HG03575 (cell line): Measurements from ENCODE around the gene IL20RB.
"Not testable (repeated sequence)": the region's sequence is repeated elsewhere in the genome, so short reads cannot be mapped to it uniquely, and the experiment has no call there.

Experiments used
- ATAC-seq: cut with Tn5 transposase; IDR thresholded peaks from one replicate; pipeline ENCODE4 v1.9.1; 2021; ENCODE audit not compliant: unreplicated experiment, insufficient number of reproducible peaks, low FRiP score; ENCODE audit errors: extremely low read depth

The IL20RB gene

DNA sequence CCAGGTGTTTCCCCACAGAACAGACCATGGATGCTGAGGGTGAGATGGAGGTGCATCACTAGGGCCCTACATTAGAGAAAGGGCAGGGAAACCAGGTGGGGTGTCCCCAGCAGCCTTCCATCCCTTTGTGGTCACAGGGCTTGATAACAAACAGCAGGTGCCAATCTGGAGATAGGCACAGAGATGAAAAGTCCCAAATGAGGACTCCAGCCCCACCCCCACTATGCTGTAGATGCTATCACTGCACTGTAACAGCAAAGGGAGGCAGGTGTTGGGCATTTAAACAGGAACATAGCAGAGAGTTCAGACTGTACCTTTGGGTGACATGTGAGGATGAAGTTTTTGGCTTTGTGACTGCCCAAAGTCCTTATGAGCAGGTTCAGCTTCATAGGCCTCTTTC lies 21.4 kb downstream of the IL20RB start:
- no peak for ATAC-seq

GRCh38 chr3:136979684-136980083 lies 21.9 kb downstream of the IL20RB start:
- ATAC-seq: no peak

DNA sequence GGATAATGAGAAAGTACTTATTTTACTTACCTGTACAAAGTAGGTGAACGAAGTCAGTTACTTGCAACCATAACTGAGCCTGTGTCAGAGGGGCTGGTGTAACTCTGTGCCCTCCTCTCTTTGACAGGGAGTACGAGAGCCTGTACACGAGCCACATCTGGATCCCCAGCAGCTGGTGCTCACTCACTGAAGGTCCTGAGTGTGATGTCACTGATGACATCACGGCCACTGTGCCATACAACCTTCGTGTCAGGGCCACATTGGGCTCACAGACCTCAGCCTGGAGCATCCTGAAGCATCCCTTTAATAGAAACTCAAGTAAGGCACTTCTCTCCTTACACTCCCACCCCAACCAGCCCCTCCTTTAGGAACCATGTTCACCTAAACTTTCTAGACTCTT lies 24.2 kb downstream of the IL20RB start:
- no peak for ATAC-seq

GRCh38 chr3:136982520-136983138 lies 24.8 kb downstream of the IL20RB start:
- no peak for ATAC-seq

DNA sequence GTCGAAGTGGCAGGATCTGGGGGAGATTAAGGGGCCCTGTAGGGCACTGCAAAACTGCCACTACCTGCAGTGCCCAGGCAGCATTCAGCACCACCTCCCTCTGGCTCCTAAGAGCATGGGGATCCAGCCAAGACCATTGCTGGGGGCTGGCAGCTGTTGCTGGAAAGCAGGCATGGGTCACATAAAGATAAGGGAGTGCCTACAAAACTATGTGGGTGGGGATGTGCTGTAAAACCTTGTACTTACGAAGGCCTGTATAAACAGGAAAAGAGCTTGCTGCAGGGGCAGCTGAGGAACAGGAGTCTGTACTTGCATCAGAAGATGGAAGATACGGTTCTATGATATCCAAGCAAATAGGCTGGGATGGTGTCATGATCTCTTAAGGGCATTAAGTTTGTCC lies 27.1 kb downstream of the IL20RB start:
- ATAC-seq: no peak

- ATAC-seq: not testable (repeated sequence)
Observed at GRCh38 chr3:136987398-136987980, 29.7 kb downstream of the IL20RB start.

DNA sequence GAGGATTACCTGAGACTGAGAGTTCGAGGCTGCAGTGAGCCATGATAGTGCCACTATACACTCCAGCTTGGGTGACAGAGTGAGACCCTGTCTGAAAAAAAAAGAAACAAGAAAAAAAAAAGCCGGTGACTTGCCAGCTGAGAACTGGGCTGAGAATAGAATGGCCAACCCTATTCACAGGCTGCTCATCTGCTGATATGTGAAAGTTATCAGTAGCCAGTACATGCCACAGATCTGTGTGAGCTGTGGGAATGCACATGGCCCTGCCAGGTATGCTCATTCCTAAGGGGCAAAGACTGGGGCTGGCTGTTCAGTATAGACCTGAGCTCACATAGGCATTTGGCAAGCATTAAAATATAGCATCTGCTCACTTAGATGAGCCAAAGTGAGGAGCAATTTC lies 30.9 kb downstream of the IL20RB start:
- no peak for ATAC-seq

DNA sequence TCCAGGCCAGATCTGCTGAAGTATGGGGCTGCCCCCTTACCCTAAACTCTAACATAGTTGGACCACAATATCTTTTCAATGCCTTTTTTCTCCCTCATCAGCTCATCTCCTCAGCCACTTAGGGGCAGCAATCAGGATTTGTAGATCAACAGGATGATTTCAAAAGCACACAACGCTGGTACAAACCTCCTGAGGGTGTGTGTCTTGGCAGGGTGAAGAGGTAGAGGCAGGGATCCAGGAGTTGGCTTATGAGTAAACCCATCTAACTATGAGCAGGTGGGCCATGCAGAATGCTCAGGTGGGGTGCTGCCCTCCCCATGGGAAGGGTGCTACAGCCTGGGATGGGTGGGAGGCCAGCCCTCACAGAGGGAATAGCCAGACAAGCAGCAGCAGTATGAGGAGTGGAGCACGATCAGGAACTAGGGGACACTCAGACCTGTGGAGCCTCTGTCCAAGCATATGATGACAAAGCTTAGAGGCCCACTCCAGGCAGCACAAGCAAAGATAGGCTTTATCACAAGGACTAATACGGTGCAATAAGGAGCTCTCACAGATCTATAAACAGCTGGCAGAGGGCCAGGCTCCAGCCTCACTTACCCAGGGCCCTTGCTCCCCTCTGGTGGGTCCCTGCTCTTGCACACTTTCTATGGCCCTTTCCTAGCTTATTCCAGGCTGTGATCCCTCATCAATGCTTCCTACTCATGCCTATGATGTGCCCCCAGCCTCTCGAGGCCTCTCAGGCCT lies 32.2 kb downstream of the IL20RB start:
- no peak for ATAC-seq

GRCh38 chr3:136990826-136991225 lies 33.0 kb downstream of the IL20RB start:
- ATAC-seq: no peak

DNA sequence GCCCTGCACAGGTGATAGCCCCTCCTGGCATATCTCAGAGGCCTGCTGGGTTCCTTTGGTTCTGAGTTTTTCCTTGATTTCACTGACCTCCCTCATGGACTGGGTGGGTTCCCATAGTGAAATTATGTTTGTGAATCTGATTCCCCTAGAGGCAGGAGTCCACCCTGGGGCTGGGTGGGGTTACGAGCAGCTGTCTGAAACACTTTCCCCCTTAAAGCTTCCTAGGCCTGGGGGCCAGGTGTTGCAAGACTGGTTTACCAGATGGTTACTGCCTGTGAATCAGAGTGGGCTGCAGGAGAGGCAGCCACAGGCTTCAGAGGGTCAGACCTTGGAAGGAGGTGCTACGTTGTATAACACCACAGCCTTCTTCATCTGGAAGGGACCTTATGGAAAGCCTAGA lies 34.3 kb downstream of the IL20RB start:
- ATAC-seq: no peak

DNA sequence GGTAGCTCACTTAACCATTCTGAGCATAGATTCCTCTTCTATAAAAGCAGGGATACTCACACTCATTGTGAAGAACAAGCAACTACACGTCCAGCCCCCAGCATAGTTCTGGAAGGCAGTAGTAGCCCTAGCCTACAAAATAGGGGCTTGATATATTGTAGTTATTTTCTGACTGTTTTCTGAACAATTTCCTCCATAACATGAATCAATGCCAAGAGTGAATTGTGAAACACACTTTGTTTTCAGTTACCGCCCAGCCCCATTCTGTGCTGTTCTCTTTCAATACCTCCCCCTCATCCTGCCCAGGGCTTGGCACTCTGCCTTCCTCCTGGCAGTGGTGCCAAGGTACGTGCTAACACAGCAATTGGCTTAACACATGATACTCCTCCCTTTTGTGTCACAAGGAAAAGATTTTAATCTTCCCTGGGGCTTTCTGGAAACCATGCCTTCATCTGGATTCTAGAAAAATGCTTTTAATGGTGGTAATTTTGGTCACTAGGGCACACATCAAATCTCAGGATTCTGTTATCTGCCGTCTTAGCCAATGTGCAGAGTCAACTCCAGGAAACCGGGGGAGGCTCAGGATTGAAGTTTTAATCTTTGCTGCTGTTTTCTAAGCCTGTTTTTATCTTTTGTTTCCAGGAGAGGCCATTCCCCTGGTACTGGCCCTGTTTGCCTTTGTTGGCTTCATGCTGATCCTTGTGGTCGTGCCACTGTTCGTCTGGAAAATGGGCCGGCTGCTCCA lies 37.2 kb downstream of the IL20RB start:
- no peak for ATAC-seq

DNA sequence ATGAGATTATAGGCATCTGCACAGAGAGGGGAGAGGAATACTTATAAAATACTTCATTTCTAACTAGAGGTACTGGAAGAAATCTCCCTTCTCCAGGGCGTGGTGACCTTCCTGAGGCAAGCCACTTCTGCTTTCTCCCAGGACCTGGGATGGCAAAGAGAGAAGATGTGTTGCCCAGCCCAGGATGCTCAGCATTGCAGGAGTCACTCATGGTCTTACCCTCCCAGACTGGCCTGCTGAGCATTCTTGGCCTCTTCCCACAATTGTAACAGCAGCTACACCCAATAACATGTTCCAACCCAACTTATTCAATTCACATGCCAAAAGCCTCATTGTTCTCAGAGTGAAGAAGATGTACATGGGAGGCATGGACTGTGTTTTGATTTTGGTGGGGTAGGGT lies 37.9 kb downstream of the IL20RB start:
- no peak for ATAC-seq

DNA sequence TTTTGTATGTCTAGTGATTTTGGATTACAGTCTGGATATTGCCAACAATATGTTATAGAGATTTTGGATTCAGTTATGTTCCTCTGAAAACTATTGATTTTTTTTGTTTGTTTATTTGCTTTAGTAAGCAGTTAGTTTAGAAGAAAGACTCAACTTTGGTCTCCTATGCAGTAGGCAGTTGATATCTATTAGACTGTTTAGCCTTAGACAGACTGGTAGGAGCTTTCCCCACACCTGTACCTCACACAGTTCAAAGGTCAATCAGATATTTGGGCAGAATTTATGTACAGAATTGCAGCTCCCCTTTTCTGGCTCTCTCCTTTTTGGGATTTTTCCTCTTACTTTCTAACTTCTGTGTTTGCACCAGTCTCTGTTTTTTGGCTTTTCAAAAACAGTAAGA lies 42.3 kb downstream of the IL20RB start:
- no peak for ATAC-seq

- not testable (repeated sequence) for ATAC-seq
Observed at GRCh38 chr3:137007376-137007775, 49.6 kb downstream of the IL20RB start.

- ATAC-seq: no peak
Observed at GRCh38 chr3:137008131-137008530, 50.3 kb downstream of the IL20RB start.

GRCh38 chr3:137008976-137009375 lies 51.2 kb downstream of the IL20RB start:
- no peak for ATAC-seq

DNA sequence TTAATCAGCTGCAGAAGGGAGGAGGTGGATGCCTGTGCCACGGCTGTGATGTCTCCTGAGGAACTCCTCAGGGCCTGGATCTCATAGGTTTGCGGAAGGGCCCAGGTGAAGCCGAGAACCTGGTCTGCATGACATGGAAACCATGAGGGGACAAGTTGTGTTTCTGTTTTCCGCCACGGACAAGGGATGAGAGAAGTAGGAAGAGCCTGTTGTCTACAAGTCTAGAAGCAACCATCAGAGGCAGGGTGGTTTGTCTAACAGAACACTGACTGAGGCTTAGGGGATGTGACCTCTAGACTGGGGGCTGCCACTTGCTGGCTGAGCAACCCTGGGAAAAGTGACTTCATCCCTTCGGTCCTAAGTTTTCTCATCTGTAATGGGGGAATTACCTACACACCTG lies 52.4 kb downstream of the IL20RB start:
- no peak for ATAC-seq

- no peak for ATAC-seq
Observed at GRCh38 chr3:137011153-137011552, 53.4 kb downstream of the IL20RB start.

DNA sequence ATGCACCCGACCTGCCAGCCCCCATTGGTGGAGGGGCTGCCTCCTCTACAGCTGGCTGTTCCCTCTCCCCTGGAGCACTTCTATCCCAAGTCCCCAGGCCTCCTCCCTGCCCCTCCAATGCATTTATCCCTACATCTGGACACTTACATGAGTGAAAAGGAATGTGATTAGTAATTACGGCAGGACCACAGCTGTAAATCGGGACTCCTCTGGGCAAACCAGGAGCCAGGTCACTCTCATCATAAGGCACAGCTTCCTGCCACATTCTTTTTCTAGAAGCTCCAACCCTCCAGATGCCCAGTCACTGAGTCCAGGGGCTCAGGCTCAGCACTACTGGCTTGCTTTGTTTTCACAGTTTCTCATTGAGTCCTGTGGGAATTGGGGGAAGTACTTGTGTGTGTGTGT lies 54.3 kb downstream of the IL20RB start:
- ATAC-seq: no peak
